Kidney (tissue), 14 donors: ENCODE results near the gene FN1. TPM values are rescaled to one million over a fixed set of nuclear protein-coding genes. Genes with fewer than 3 reads are reported as not detected.

Experiments used
- DNase-seq, 5 donors: peaks; one replicate each; pipeline ENCODE4 v3.0.0-alpha.2; 2013 to 2020
- FAIRE-seq: peaks from 2 replicates; lab custom pipeline; 2012; peaks lifted over from hg19 to GRCh38; lab: Jason Lieb, UNC
- H3K27ac ChIP-seq, 2 donors: one replicate each; pipeline ENCODE4 v1.7.0; 2013; ENCODE audit warnings: low read depth in 2 of 2, low read length in 2 of 2, inconsistent platforms in 1 of 2
- H3K27me3 ChIP-seq: one replicate; pipeline ENCODE4 v1.7.1; 2013; ENCODE audit warnings: low read length, inconsistent platforms; ENCODE audit not compliant: control insufficient read depth, insufficient read depth
- H3K36me3 ChIP-seq, 3 donors: one replicate each; pipeline versions ENCODE4 v1.7.0 to v1.7.1; 2013; ENCODE audit warnings: low read length in 3 of 3, control low read depth in 1 of 3, inconsistent platforms in 1 of 3; ENCODE audit not compliant: insufficient read depth in 3 of 3, control insufficient read depth in 2 of 3
- H3K4me1 ChIP-seq, 3 donors: one replicate each; pipeline versions ENCODE4 v1.7.0 to v1.7.1; 2013; ENCODE audit warnings: low read length in 3 of 3, inconsistent platforms in 1 of 3, low read depth in 1 of 3; ENCODE audit not compliant: control insufficient read depth in 2 of 3, insufficient read depth in 2 of 3
- H3K4me3 ChIP-seq, 3 donors: one replicate each; pipeline versions ENCODE4 v1.7.0 to v1.8.1; 2013; ENCODE audit warnings: low read length in 3 of 3, control low read depth in 1 of 3, inconsistent platforms in 1 of 3
- H3K9ac ChIP-seq, 3 donors: one replicate each; pipeline versions ENCODE4 v1.7.0 to v1.7.1; 2013; ENCODE audit warnings: low read length in 3 of 3, control low read depth in 1 of 3, inconsistent platforms in 1 of 3
- H3K9me3 ChIP-seq, 3 donors: one replicate each; pipeline versions ENCODE4 v1.7.0 to v1.7.1; 2013; ENCODE audit warnings: low read length in 3 of 3, control low read depth in 1 of 3, inconsistent platforms in 1 of 3; ENCODE audit not compliant: control insufficient read depth in 2 of 3, insufficient read depth in 1 of 3
- intact Hi-C: fragments of 100-400 bp; cut with DNase I; formaldehyde crosslinking; loops from one replicate; pipeline ENCODE4 v1.11.1; 2022
- polyA plus RNA-seq: library from polyadenylated mRNA; stranded (reverse); fragments of 350-450 nt; fragmentation: Illumina TruSeq; extraction: RNeasy Lipid Tissue Mini Kit (QIAGEN cat#74804); gene quantifications from one replicate; pipeline ENCODE4 v1.2.3, GENCODE V29; 2014; ENCODE audit warnings: low read depth, low replicate concordance; ENCODE audit not compliant: insufficient read depth
- total RNA-seq: library from RNA; stranded (reverse); fragmentation: NEBNext Ultra II Directional; extraction: Animal tissue kit (Norgen Biotek cat#: 25700); gene quantifications from one replicate; pipeline ENCODE4 v1.2.1, GENCODE V29; 2021
- TF ChIP-seq, protein P1 (sequence below): IDR thresholded peaks from 3 replicates; pipeline ENCODE4 v1.5.1; 2012; ENCODE audit warnings: mild to moderate bottlenecking, moderate library complexity, borderline replicate concordance; ENCODE audit not compliant: insufficient read depth; ENCODE audit errors: extremely low read depth
- donor health status: control.
- donor health status: control.
- donor health status: control.
- donor health status: control.
- donor health status: control.
- donor health status: DM: yes; HTN: yes; CAD: no.
- donor health status: Normal renal cell carcinoma (clear cell type).

The FN1 gene
- total and polyA plus RNA-seq, 2 donors from 2014 or later = 92.1 to 289 TPM

DNA sequence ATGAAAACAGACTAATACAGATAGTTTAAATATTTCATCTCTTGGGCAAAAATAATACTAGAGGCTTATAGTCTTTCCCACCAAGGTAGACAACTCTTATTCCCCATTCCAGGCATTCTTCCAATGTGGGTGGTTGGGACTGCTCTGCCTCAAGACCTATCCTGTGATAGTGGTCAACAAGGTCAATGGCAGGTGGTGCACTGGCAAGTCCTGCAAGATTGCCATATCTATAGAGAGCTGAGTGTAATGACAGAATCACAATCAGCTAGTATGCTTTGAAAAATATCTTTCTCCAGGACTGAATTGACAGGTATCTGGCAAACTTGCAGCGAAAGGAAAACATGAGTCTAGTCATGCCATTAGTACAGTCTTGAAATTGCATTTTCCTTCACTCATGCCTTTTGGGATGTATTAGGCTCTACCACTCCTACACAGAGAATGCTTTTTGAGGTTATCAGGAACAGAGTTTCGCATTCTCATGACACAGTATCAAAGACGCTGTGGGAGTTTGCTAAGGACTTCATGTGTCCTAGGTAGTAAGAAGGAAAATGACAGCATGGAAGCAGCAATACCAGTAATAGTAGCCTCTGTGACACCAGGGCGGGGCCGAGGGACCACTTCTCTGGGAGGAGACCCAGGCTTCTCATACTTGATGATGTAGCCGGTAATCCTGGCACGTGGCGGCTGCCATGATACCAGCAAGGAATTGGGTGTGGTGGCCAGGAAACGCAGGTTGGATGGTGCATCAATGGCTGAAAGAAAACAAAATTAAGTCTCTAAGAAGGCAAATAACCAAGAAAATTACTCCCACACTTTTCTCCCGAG is 61.0 kb downstream of the FN1 start:
- FAIRE-seq (no peak), DNase-seq (no peak)
- H3K4me1 ChIP-seq = no peaks in the 10 kb centered on the region
- H3K9ac ChIP-seq = no peak overlapping the region
- no peak overlapping the region for H3K4me3 ChIP-seq
- TF ChIP-seq, protein P1, sequence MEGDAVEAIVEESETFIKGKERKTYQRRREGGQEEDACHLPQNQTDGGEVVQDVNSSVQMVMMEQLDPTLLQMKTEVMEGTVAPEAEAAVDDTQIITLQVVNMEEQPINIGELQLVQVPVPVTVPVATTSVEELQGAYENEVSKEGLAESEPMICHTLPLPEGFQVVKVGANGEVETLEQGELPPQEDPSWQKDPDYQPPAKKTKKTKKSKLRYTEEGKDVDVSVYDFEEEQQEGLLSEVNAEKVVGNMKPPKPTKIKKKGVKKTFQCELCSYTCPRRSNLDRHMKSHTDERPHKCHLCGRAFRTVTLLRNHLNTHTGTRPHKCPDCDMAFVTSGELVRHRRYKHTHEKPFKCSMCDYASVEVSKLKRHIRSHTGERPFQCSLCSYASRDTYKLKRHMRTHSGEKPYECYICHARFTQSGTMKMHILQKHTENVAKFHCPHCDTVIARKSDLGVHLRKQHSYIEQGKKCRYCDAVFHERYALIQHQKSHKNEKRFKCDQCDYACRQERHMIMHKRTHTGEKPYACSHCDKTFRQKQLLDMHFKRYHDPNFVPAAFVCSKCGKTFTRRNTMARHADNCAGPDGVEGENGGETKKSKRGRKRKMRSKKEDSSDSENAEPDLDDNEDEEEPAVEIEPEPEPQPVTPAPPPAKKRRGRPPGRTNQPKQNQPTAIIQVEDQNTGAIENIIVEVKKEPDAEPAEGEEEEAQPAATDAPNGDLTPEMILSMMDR = no peak
- no peaks in the 10 kb centered on the region for H3K9me3 ChIP-seq
- peaks cover 3 to 14% (median 3%) of the 10 kb centered on the region in 3 donors for H3K36me3 ChIP-seq
- H3K27ac ChIP-seq = no peak overlapping the region
- intact Hi-C loops = no loop called here
- H3K27me3 ChIP-seq = no peaks in the 10 kb centered on the region

DNA sequence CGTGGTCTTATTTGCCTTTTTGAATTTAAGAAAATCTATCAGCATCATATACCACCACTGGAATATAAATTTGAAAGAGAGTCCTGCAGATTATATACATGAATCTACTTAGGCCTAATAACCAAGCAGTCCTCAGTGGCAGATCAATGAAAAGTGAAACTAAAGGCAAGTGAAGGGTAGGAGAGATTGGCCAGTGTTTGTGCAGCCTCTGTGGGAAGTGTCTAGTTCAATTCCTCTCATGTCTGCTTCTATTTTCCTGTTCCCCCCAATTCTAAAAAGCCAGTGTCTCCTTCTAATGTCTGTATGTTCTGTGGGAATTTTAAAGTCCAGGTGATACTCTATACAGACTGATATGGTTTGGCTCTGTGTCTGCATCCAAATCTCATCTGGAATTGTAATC is 61.9 kb downstream of the FN1 start:
- Histone ChIP-seq H3K9ac (no peak overlapping the region), H3K27me3 (no peaks in the 10 kb centered on the region), H3K27ac (no peak overlapping the region), H3K4me3 (no peak overlapping the region), H3K36me3 (peaks cover 3 to 14% (median 3%) of the 10 kb centered on the region in 3 donors), H3K4me1 (no peaks in the 10 kb centered on the region), H3K9me3 (no peaks in the 10 kb centered on the region)
- DNase-seq = no peak
- TF ChIP-seq, protein P1 = no peak
- FAIRE-seq = no peak
- intact Hi-C loops = no loop called here

DNA sequence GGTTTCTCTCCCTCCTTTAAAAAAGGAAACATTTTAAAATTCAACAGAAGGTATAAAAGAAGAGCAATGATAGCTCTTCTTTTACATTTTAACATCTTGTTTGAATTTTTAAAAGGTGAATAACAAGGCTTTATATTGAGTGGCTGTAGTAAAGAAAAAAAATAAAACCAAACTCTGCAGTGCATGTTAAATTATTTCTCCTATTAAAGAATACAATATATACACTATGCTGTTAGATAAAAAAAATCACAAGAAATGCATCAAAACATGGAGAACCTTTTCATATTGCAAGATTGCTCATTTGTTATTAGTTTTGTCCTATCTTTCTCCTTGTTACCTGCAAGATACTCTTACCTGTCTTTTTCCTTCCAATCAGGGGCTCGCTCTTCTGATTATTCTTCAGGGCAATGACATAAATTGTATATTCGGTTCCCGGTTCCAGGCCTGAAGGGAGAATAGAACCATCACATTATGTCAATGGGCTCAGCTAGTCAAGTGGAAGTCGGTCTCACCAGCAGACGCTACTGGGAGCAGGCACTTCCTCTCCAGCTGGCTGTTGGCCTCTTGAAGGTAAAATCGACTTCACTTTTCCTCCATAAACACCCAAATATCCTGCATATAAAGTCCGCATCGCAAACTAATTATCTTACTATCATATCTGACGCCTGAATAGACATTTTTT is 62.8 kb downstream of the FN1 start:
- H3K27me3 ChIP-seq = no peaks in the 10 kb centered on the region
- intact Hi-C loops = no loop called here
- TF ChIP-seq, protein P1 = no peak
- H3K27ac ChIP-seq = no peak overlapping the region
- no peaks in the 10 kb centered on the region for H3K9me3 ChIP-seq
- no peaks in the 10 kb centered on the region for H3K4me1 ChIP-seq
- no peak for FAIRE-seq
- no peak for DNase-seq
- H3K4me3 ChIP-seq = no peak overlapping the region
- H3K36me3 ChIP-seq = peaks cover 3 to 14% (median 3%) of the 10 kb centered on the region in 3 donors
- no peak overlapping the region for H3K9ac ChIP-seq
